Adipocyte (in vitro differentiated cells): ENCODE data around the gene GRIN2A.

Experiments
- DNase-seq: peaks from one replicate; pipeline ENCODE4 v3.0.0-alpha.2; 2015; ENCODE audit warnings: low read depth
- H3K27me3 ChIP-seq: replicated peaks from 2 replicates; pipeline ENCODE4 v1.7.0; 2013; ENCODE audit warnings: mild to moderate bottlenecking, low read length, moderate library complexity; ENCODE audit not compliant: control insufficient read depth, insufficient read depth
- H3K36me3 ChIP-seq: 2 replicates; pipeline ENCODE4 v1.7.0; 2013; ENCODE audit warnings: low read length, mild to moderate bottlenecking, moderate library complexity; ENCODE audit not compliant: control insufficient read depth, insufficient read depth, severe bottlenecking
- H3K4me1 ChIP-seq: 2 replicates; pipeline ENCODE4 v1.7.0; 2013; ENCODE audit warnings: mild to moderate bottlenecking, low read length, moderate library complexity; ENCODE audit not compliant: control insufficient read depth, insufficient read depth
- H3K4me3 ChIP-seq: 2 replicates; pipeline ENCODE4 v1.7.0; 2013; ENCODE audit warnings: mild to moderate bottlenecking, low read length, moderate library complexity
- H3K9ac ChIP-seq: 2 replicates; pipeline ENCODE4 v1.7.0; 2013; ENCODE audit warnings: mild to moderate bottlenecking, low read length, moderate library complexity
- H3K9me3 ChIP-seq: 2 replicates; pipeline ENCODE4 v1.7.0; 2013; ENCODE audit warnings: mild to moderate bottlenecking, low read length, moderate library complexity; ENCODE audit not compliant: control insufficient read depth

GRIN2A gene

DNA sequence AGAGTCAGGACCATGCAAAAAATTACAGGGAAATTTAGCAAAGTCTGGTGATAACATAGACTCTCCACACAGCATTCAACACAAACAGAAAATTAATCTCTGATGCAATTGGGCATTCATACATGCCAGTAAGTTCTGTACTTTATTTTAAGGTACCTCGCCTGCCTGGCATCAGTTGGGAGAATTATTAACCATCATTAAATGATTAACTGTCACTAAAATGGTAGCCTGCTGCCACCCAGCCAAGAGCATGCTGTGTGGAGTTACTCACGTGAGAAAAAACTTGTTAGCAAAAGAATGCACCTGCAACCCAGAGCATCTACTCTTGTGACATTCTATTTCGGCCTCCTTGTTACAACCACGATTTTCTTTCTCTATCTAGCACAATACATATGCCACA, 117.2 kb downstream of the GRIN2A start:
- no peak for DNase-seq
- H3K9ac ChIP-seq, result no peak overlapping the region
- no peaks in the 10 kb centered on the region for H3K9me3 ChIP-seq
- peaks cover 11% of the 10 kb centered on the region for H3K4me1 ChIP-seq
- H3K36me3 ChIP-seq, result no peaks in the 10 kb centered on the region
- no peak overlapping the region for H3K4me3 ChIP-seq
- H3K27me3 ChIP-seq, result no peaks in the 10 kb centered on the region

DNA sequence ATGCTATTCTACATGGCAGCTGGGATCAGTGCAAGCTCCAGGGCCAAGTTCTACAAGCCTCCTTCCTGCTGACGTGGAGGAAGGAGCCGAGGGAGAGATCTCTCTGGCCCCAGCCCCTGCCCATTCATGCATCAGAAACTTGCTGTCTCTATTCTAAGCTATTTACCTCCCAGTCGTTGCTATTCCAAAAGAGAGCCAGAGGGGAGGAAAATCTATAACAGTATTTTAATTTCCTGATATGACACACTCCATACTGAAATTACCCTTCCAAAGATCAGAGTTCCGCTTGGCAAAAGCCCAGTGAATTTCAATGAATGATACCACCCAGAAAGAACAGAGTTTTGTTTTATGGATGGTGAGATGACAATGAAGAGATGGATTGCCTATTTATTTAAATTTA, 133.4 kb downstream of the GRIN2A start:
- H3K36me3 ChIP-seq, result no peaks in the 10 kb centered on the region
- H3K27me3 ChIP-seq, result no peaks in the 10 kb centered on the region
- no peak for DNase-seq
- no peaks in the 10 kb centered on the region for H3K9me3 ChIP-seq
- no peak overlapping the region for H3K9ac ChIP-seq
- no peaks in the 10 kb centered on the region for H3K4me1 ChIP-seq
- no peak overlapping the region for H3K4me3 ChIP-seq

DNA sequence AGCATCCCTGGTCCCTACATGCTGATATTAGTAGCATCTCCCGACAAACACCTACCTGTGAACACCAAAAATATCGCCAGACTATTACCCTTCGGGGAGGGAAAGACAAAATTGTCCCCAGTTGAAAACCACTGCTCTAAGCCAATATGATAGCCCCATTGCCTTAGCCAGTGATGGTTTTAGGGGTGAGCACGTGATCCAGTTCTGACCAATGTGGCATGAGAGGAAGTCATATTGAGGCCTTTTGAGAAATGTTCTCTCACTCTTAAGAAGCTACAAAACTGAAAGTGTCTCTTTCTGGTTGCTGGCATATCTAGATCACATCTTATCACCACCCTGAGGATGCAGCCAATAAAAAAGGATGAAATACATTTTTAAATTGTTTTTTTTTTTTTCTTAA, 136.3 kb downstream of the GRIN2A start:
- no peaks in the 10 kb centered on the region for H3K4me1 ChIP-seq
- H3K9ac ChIP-seq, result no peak overlapping the region
- no peaks in the 10 kb centered on the region for H3K36me3 ChIP-seq
- H3K4me3 ChIP-seq, result no peak overlapping the region
- H3K9me3 ChIP-seq, result peaks cover 4% of the 10 kb centered on the region
- no peak for DNase-seq
- peaks cover under 1% of the 10 kb centered on the region for H3K27me3 ChIP-seq

DNA sequence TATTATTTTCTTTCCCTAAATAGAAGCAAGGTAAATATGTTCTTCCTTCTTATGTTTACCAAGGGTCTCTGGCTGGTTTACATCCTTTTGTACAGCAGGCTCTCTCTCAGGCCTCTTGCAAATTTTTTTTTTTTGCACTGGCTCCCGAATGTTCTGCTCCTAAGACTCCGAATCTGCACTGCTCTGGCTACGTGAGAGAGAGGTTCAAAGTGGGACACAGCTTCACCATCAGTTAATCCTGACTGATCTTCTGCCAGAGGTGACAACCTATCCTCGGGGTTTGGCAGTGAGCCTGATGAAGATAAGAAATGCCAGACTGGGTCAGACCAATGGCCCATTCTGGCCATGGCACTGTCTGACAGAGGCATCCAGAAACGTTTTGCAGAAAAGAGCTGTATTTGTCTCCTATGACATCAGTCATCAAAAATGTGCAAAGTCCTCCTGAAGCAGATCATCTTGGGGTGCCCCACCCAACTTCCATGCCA, 136.9 kb downstream of the GRIN2A start:
- Histone ChIP-seq H3K36me3 (no peaks in the 10 kb centered on the region), H3K4me1 (no peaks in the 10 kb centered on the region), H3K9ac (no peak overlapping the region), H3K27me3 (peaks cover 7% of the 10 kb centered on the region), H3K4me3 (no peak overlapping the region), H3K9me3 (peaks cover 4% of the 10 kb centered on the region)
- no peak for DNase-seq

DNA sequence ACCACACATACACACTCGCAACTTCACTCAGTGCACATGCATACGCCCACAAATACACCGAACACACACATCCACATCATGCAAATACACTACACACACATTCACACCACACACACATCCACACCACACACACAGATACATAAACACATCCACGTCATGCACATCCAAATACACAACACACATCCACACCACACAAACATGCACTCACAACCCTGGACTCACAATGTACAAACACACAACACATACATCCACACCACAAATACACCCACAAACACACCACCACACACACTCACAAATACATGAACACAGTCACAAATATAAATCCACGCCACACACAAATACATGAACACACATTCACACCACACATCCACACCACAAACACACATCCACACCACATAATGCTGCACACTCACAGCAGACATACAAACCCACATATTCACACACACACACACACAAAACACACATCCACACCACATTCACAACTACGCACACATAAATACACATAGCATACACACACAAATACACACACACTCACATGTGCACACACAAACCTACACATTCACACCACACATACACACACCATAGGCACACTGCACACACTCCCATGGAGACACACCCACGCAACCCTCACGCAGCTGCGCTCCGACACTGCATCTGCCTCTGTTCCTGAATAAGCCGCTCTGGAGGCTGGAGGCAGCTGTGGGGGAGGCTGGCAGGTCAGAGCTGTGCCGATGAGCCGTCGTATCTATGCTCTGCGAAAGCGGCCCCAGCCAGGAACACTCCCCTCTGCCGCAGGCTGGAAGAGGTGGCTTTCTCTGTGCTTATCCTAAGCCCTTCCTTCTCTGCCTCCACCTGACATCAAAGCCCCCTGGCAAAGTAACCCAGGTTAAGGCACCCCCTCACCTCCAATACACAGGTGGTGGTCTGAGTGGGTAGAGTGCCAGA, 141.8 kb downstream of the GRIN2A start:
- Histone ChIP-seq H3K27me3 (peaks cover 8% of the 10 kb centered on the region), H3K9me3 (peaks cover 12% of the 10 kb centered on the region), H3K4me3 (no peak overlapping the region), H3K4me1 (peaks cover 5% of the 10 kb centered on the region), H3K9ac (no peak overlapping the region), H3K36me3 (no peaks in the 10 kb centered on the region)
- DNase-seq, result no peak

DNA sequence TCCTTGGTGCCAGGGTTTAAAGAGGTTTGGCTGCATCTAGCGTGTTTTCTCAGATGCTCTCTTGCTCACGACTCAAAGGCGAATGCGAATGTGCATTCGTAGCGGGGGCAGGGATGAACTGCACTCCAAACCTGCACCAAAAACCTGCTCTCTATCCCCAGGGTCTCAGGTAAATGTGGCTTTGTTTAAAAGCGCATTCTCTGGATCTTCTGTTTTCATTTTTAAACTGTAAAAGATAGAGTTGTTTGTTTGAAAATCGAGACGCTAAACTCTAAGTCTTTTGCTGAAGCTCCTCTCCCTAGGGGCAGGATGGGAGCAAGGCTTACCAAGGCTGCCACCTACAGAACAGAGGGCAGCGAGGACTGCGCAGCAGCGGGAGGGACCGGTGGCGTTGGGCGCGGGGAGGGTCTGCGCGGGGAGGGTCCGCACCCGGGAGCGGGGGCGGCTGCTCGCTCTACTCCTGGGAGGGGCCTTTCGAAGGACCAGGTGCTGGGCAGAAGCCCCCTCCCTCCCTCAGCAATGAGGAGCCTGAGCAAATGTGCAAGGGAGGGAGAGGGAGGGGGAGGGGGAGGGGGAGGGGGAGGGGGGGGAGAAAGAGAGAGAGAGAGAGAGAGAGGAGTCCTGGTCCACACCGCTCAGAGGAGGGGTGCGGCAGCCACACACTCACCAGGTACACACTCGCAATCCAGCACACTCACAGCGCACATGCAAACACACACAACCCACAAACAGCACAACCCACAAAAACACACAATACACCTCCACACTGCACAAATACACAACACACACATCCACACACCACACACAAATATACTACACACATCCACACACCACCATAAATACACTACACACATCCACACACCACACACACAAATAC, 142.8 kb downstream of the GRIN2A start:
- peak overlapping the region; percentile 25 for H3K9ac ChIP-seq
- H3K36me3 ChIP-seq, result no peaks in the 10 kb centered on the region
- peaks cover 8% of the 10 kb centered on the region for H3K27me3 ChIP-seq
- peaks cover 5% of the 10 kb centered on the region for H3K4me1 ChIP-seq
- peak; percentile 13 for DNase-seq
- H3K4me3 ChIP-seq, result peak overlapping the region; percentile 66
- H3K9me3 ChIP-seq, result peaks cover 12% of the 10 kb centered on the region

DNA sequence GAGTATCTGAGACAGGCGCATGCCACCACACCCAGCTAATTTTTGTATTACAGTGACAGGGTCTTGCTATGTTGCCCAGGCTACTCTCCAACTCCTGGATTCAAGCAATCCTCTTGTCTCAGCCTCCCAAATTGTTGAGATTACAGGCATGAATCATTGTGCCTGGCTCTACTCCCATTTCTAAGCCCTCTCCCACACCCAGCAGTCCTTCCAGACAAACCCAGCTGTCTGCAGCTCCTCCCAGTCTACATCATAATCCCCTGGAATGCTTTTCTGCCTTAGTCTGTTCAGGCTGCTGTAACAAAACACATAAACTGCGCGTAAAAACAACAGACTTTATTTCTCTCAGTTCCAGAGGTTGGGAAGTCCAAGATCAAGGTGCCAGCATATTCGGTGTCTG, 144.5 kb downstream of the GRIN2A start:
- DNase-seq, result peak; percentile 1
- peaks cover 5% of the 10 kb centered on the region for H3K4me1 ChIP-seq
- no peak overlapping the region for H3K4me3 ChIP-seq
- no peaks in the 10 kb centered on the region for H3K36me3 ChIP-seq
- peaks cover 8% of the 10 kb centered on the region for H3K27me3 ChIP-seq
- peaks cover 12% of the 10 kb centered on the region for H3K9me3 ChIP-seq
- no peak overlapping the region for H3K9ac ChIP-seq

DNA sequence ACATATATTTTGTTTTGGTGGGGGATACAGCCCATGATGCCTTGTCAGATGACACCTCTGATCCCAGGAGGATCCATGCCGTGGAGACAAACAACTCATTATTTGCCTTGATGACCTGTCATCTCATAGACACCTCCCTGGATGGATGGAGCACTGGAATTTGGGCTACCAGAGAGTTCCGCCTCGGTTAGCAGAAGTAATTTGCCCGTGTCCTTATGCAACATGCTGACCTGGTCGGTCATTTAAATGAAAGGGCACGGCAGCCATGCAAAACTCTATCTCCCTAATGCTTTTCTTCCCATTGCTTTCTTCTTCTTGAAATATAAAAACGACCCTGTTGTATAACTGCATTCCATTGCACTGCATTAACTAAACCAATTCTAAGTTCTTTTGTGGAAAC, 145.3 kb downstream of the GRIN2A start:
- no peak overlapping the region for H3K9ac ChIP-seq
- H3K36me3 ChIP-seq, result no peaks in the 10 kb centered on the region
- H3K9me3 ChIP-seq, result peaks cover 8% of the 10 kb centered on the region
- no peak for DNase-seq
- peaks cover 8% of the 10 kb centered on the region for H3K27me3 ChIP-seq
- H3K4me1 ChIP-seq, result peaks cover 5% of the 10 kb centered on the region
- no peak overlapping the region for H3K4me3 ChIP-seq

DNA sequence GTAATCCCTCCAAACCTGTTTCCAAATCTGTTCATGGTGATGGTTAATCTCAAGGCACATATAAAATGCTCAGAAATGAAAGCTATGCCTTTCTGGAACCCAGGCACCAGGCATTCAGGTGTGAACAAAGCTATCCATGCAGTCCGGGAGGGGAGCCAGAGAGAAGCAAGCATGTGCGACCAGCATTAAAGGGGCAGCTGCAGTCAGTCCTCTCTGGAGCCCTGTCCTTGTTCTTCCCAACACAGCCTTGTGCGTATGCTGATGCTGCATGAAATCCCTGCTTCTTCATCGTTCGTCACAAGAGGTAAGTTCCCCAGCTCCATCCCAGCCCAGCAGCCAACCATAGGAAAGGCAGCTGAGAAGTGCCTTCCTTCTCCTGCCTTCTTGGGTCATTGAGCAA, 148.7 kb downstream of the GRIN2A start:
- DNase-seq, result no peak

DNA sequence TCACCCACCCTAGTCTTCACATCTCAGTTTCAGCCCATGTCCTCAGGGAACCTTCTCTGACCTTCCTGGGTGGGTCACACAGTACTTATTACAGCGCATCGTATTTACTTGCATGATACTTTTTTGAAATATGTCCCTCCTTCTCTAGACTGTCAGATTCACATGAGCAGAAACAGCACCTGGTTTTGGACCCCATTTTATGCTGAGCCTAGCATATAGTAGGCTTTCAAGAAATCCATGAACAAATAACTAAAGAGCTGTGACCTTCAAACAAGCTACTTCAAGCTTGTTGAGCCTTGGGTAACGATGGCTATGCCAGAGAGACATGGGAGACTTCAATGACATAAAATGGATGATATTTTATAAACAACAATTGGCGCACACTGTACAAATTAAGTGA, 150.3 kb downstream of the GRIN2A start:
- Histone ChIP-seq H3K4me1 (no peaks in the 10 kb centered on the region), H3K9ac (no peak overlapping the region), H3K9me3 (no peaks in the 10 kb centered on the region), H3K4me3 (no peak overlapping the region), H3K36me3 (no peaks in the 10 kb centered on the region), H3K27me3 (no peaks in the 10 kb centered on the region)
- no peak for DNase-seq

More for the DNA sequence above, 148.7 kb downstream of the GRIN2A start:
- Histone ChIP-seq H3K36me3 (no peaks in the 10 kb centered on the region), H3K9ac (no peak overlapping the region), H3K9me3 (peaks cover 8% of the 10 kb centered on the region), H3K4me1 (no peaks in the 10 kb centered on the region), H3K4me3 (no peak overlapping the region), H3K27me3 (no peaks in the 10 kb centered on the region)

DNA sequence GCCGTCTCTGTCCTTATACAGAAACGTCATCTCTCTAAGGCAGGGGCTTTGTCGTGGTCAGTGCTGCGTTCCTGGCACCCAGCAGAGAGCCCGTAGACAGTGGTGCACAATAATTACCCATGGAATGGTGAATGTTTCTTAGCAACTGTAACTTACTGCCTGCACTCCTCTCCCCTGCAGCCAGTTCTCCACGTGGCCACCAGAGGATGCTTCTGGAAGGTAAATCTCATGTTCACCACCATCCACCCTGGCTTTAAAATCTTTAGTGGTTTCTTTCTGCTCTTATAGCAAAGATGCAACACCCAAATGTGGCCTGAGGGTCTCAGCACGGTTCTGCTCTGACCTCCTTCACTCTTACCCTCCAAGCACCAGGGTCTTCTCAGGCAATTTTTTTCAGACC, 150.8 kb downstream of the GRIN2A start:
- no peak overlapping the region for H3K9ac ChIP-seq
- H3K27me3 ChIP-seq, result no peaks in the 10 kb centered on the region
- no peaks in the 10 kb centered on the region for H3K9me3 ChIP-seq
- no peak overlapping the region for H3K4me3 ChIP-seq
- no peaks in the 10 kb centered on the region for H3K4me1 ChIP-seq
- H3K36me3 ChIP-seq, result no peaks in the 10 kb centered on the region
- no peak for DNase-seq
